ENCODE data around the gene NIPSNAP2. TPM values are rescaled to one million over a fixed set of nuclear protein-coding genes. Genes with fewer than 3 reads are reported as not detected.

Gene NIPSNAP2
- total RNA-seq, 1 donor from 2014 or later: 80.6 TPM

DNA sequence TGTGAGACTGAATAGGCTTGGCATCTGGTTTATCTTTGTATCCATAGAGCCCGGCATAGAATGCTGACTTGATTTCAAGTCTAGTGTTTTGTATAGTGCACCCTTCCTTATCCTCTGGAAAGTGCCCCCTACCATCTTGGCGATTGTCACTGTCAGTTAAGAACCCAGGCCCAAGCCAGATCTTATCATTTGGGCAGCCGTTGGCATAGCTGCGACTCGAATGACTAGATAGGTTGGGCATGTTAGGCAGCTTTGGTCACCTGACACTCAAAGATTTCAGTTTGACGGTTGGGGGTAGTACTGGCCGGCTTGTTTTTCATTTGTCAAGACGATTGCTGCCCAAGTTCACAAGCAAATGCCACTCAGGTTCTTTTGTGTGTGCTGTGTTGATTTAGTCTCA lies 6.6 kb downstream of the NIPSNAP2 start:
- H3K27ac Mint-ChIP-seq: no peak overlapping the region
- H3K36me3 Mint-ChIP-seq: peaks cover 38% of the 10 kb centered on the region
- Histone ChIP-seq H3K4me3 (no peak overlapping the region), H4K20me1 (ENCODE audit: low read depth) (peaks cover 33% of the 10 kb centered on the region), H3K27ac (no peak overlapping the region), H3K4me1 (no peaks in the 10 kb centered on the region), H3K9me3 (ENCODE audit: low read depth) (no peaks in the 10 kb centered on the region), H3K79me2 (ENCODE audit: low read depth) (peaks cover 87% of the 10 kb centered on the region), H2AFZ (replicated peaks) (no peak overlapping the region), H3K4me2 (no peak overlapping the region), H3F3A (ENCODE audit: low read depth) (no peaks in the 10 kb centered on the region), H3K27me3 (no peaks in the 10 kb centered on the region), H3K9ac (no peak overlapping the region), H3K36me3 (no peaks in the 10 kb centered on the region)
- no peaks in the 10 kb centered on the region for H3K27me3 Mint-ChIP-seq (ENCODE audit: insufficient read depth, low read depth)
- H3K4me1 Mint-ChIP-seq: peaks cover 6% of the 10 kb centered on the region
- no peak overlapping the region for H3K4me3 Mint-ChIP-seq
- TF ChIP-seq EZH2 (IDR thresholded peaks at IDR 0.05): no peak
- TF ChIP-seq, protein P1, sequence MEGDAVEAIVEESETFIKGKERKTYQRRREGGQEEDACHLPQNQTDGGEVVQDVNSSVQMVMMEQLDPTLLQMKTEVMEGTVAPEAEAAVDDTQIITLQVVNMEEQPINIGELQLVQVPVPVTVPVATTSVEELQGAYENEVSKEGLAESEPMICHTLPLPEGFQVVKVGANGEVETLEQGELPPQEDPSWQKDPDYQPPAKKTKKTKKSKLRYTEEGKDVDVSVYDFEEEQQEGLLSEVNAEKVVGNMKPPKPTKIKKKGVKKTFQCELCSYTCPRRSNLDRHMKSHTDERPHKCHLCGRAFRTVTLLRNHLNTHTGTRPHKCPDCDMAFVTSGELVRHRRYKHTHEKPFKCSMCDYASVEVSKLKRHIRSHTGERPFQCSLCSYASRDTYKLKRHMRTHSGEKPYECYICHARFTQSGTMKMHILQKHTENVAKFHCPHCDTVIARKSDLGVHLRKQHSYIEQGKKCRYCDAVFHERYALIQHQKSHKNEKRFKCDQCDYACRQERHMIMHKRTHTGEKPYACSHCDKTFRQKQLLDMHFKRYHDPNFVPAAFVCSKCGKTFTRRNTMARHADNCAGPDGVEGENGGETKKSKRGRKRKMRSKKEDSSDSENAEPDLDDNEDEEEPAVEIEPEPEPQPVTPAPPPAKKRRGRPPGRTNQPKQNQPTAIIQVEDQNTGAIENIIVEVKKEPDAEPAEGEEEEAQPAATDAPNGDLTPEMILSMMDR (IDR thresholded peaks at IDR 0.05): no peak
- no peak for TF ChIP-seq EZH2phosphoT487 (IDR thresholded peaks at IDR 0.05)
- peaks cover 6% of the 10 kb centered on the region for H3K9me3 Mint-ChIP-seq
- DNase-seq (ENCODE audit: low spot score): no peak

DNA sequence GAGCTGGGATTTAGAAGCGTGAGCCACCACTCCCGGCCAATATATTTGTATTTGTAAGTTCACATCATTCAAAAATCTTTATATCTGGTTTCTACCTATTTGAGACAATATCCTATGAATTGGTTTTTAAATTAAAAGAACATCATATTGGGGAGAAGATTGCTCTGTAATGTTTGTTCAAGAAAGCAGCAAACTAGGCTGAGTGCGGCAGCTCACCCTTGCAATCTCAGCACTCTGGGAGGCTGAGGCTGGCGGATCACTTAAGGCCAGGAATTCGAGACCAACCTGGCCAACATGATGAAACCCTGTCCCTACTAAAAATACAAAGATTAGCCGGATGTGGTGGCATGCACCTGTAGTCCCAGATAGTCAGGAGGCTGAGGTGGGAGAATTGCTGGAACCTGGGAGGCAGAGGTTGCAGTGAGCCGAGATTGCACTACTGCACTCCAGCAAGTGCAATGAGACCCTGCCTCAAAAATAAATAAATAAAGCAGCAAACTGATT lies 9.4 kb downstream of the NIPSNAP2 start:
- Histone ChIP-seq H4K20me1 (ENCODE audit: low read depth) (peaks cover 36% of the 10 kb centered on the region), H3K27ac (no peak overlapping the region), H3F3A (ENCODE audit: low read depth) (no peaks in the 10 kb centered on the region), H3K79me2 (ENCODE audit: low read depth) (peaks cover 67% of the 10 kb centered on the region), H2AFZ (replicated peaks) (no peak overlapping the region), H3K9ac (no peak overlapping the region), H3K4me3 (no peak overlapping the region), H3K4me2 (no peak overlapping the region), H3K4me1 (no peaks in the 10 kb centered on the region), H3K9me3 (ENCODE audit: low read depth) (no peaks in the 10 kb centered on the region), H3K27me3 (no peaks in the 10 kb centered on the region), H3K36me3 (no peaks in the 10 kb centered on the region)
- H3K4me3 Mint-ChIP-seq: no peak overlapping the region
- H3K27ac Mint-ChIP-seq: no peak overlapping the region
- H3K36me3 Mint-ChIP-seq: peaks cover 29% of the 10 kb centered on the region
- peaks cover 6% of the 10 kb centered on the region for H3K9me3 Mint-ChIP-seq
- H3K4me1 Mint-ChIP-seq: peaks cover 4% of the 10 kb centered on the region
- TF ChIP-seq EZH2phosphoT487 (IDR thresholded peaks at IDR 0.05) (no peak), EZH2 (IDR thresholded peaks at IDR 0.05) (no peak)
- TF ChIP-seq, protein P1 (IDR thresholded peaks at IDR 0.05): no peak
- H3K27me3 Mint-ChIP-seq (ENCODE audit: insufficient read depth, low read depth): no peaks in the 10 kb centered on the region
- no peak for DNase-seq (ENCODE audit: low spot score)

DNA sequence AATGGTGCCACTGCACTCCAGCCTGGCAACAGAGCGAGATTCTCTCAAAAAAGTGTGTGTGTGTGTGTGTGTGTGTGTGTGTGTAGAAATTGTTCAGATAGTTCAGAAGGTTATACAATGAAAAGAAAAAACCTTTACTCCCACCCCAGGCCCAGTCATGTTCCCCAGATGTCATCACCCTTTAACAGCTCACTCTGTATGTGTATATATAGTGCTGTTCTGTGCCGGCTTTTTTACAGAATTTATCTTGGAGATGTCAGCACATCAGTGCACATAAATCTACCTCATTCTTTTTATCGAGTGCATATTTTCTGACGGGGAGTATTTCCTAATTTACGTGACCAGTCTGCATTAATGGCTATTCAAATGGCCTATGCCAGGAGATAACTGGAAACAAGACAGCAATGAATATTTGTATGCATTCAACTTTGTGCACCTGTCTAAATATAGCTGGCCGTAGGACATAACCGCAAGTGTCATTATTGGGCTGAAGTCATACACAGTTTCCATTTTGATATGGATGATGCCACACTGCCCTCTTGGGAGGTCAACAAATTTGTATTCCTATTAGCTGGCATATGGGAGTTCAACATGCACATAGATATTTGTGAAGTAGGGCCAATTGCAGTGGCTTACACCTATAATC lies 11.7 kb downstream of the NIPSNAP2 start:
- Mint-ChIP-seq H3K9me3 (no peaks in the 10 kb centered on the region), H3K36me3 (peaks cover 28% of the 10 kb centered on the region), H3K27ac (no peak overlapping the region), H3K27me3 (ENCODE audit: insufficient read depth, low read depth) (no peaks in the 10 kb centered on the region), H3K4me3 (no peak overlapping the region), H3K4me1 (no peaks in the 10 kb centered on the region)
- Histone ChIP-seq H3K27ac (no peak overlapping the region), H3K27me3 (no peaks in the 10 kb centered on the region), H3K9ac (no peak overlapping the region), H3K79me2 (ENCODE audit: low read depth) (peaks cover 53% of the 10 kb centered on the region), H4K20me1 (ENCODE audit: low read depth) (peaks cover 27% of the 10 kb centered on the region), H3K36me3 (no peaks in the 10 kb centered on the region), H3K9me3 (ENCODE audit: low read depth) (no peaks in the 10 kb centered on the region), H2AFZ (replicated peaks) (no peak overlapping the region), H3K4me3 (no peak overlapping the region), H3F3A (ENCODE audit: low read depth) (no peaks in the 10 kb centered on the region), H3K4me1 (no peaks in the 10 kb centered on the region), H3K4me2 (no peak overlapping the region)
- no peak for DNase-seq (ENCODE audit: low spot score)
- TF ChIP-seq, protein P1 (IDR thresholded peaks at IDR 0.05): no peak
- no peak for TF ChIP-seq EZH2phosphoT487 (IDR thresholded peaks at IDR 0.05)
- TF ChIP-seq EZH2 (IDR thresholded peaks at IDR 0.05): no peak

Data from neural progenitor cell (in vitro differentiated cells).